GM12872 (cell line): ENCODE data around the gene AWAT2.

Experiments
- CTCF ChIP-seq: IDR thresholded peaks from 3 replicates; pipeline ENCODE4 v1.5.1; 2011; ENCODE audit warnings: low read depth, mild to moderate bottlenecking, low read length, moderate library complexity; ENCODE audit not compliant: insufficient read depth

Gene AWAT2

DNA sequence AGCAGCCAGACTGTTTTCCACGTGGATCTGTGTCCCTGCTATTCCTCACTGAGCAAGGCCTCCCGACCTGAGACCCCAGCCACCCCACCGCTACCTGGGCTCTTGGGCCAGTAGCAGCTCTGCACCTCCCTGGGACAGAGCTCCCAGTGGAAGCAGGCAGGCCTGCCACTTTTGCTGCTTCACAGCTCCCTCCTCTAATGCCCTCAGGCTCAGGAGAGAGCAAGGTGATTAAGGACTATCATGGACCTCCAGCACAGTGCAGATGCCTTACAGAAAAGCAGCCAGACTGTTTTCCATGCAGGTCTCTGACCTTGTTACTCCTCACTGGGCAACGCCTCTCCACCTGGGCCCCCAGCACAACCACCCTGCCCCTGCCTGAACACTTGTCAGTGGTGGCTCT is 37.0 kb downstream of the AWAT2 start:
- no peak for TF ChIP-seq CTCF

DNA sequence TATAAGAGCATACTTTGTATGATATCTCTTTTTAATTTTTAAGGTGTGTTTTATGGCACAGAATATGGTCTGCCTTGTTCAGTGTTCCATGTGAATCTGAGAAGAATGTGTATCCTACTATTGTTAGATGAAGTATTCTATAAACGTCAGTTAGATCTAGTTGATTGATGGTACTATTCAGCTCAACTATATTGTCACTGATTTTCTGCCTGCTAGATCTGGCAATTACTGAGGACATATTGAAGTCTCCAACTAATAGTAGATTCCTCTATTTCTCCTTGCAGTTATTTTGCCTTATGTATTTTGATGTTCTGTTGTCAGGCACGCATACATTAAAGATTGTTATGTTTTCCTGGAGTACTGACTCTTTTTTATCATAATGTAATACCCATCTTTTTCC is 39.8 kb downstream of the AWAT2 start:
- no peak for TF ChIP-seq CTCF

DNA sequence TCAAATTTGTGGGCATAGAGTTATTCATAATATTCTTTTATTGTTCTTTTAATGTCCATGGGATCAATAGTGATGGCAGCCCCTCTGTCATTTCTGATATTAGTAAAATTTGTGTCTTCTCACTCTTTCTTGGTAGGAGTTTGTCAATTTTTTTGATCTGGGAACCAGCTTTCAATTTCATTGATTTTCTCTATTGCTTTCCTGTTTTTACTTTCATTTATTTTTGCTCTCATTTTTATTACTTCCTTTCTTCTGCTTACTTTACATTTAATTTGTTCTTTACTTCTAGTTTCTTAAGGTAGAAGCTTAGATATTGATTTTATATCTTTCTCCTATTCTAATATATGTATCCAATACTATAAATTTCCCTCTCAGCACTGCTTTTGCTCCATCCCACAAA is 40.7 kb downstream of the AWAT2 start:
- TF ChIP-seq CTCF, result no peak

- TF ChIP-seq CTCF, result no peak
These were observed 41.8 kb downstream of the AWAT2 start for GRCh38 chrX:70007946-70008345.

- no peak for TF ChIP-seq CTCF
These were observed 47.9 kb downstream of the AWAT2 start for GRCh38 chrX:70001708-70002341.

DNA sequence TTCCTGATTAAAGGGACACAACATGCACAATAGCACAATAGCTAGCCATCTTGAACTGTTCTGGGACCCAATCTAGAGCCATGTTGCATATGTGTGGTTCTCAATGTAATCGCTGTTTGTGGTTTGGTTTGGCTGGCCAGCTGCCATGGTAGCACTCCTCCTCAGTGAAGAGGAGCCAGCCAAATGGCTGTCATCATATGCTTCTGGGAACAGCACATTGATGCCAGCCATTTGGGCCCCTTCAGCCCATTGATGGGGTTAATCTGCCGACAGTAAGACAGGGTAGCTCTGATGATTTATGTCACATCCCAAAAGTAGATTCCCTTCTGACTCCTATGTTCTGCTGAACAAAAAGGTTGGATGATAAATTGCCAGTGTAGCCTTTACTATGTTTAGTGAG is 48.5 kb downstream of the AWAT2 start:
- no peak for TF ChIP-seq CTCF

DNA sequence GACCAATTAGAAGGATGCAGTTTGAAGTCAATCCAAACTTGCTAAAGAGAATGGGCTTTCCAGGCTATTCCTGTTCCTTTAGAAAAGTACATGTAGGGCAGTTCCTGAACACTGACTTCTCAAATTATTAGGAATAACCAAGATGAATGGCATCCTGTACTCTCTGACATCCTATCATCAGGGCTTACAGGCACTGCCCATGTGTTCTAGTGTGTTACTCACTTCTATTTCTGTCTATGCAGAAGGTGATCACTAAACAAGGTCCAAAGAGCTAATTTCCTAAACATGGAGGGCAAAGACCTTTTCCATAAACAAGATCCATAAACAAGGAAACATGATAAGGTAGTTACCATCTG is 53.6 kb downstream of the AWAT2 start:
- no peak for TF ChIP-seq CTCF
